ENCODE measurements around the gene THUMPD1.
"Not testable (repeated sequence)": the region's sequence is repeated elsewhere in the genome, so short reads cannot be mapped to it uniquely, and the experiment has no call there.

THUMPD1 gene

GRCh38 chr16:20765732-20766131 lies 24.1 kb upstream of the THUMPD1 start:
- Mint-ChIP-seq H3K36me3 (ENCODE audit: low read depth) (peaks cover 14% of the 10 kb centered on the region), H3K9me3 (peaks cover 14% of the 10 kb centered on the region), H3K4me3 (peak overlapping the region in 1 of 3 experiments; percentile 0), H3K27me3 (ENCODE audit: low read depth) (no peaks in the 10 kb centered on the region), H3K4me1 (no peaks in the 10 kb centered on the region), H3K27ac (peak overlapping the region in 1 of 3 experiments; percentile 72)
- TF ChIP-seq CTCF (IDR thresholded peaks at IDR 0.05; ENCODE audit: unreplicated experiment in 3 of 3): no peak

- H3K9me3 Mint-ChIP-seq: peaks cover 17% of the 10 kb centered on the region
- H3K27ac Mint-ChIP-seq: peak overlapping the region in 2 of 3 experiments; percentile 41 to 72
- peaks cover 18% of the 10 kb centered on the region for H3K36me3 Mint-ChIP-seq (ENCODE audit: low read depth)
- H3K4me3 Mint-ChIP-seq: peak overlapping the region in 1 of 3 experiments; percentile 16
- H3K27me3 Mint-ChIP-seq (ENCODE audit: low read depth); H3K4me1 Mint-ChIP-seq: not testable (repeated sequence)
Measured at GRCh38 chr16:20764448-20764847, 22.8 kb upstream of the THUMPD1 start.

- Mint-ChIP-seq H3K27me3 (ENCODE audit: low read depth) (no peaks in the 10 kb centered on the region), H3K9me3 (peaks cover 17% of the 10 kb centered on the region), H3K4me3 (peak within 1 kb of the TSS; percentile 71 to 82 (median 82)), H3K4me1 (no peaks in the 10 kb centered on the region), H3K36me3 (ENCODE audit: low read depth) (peaks cover 18% of the 10 kb centered on the region), H3K27ac (peak within 1 kb of the TSS; percentile 79 to 94 (median 93))
- TF ChIP-seq CTCF (IDR thresholded peaks at IDR 0.05; ENCODE audit: unreplicated experiment in 3 of 3): no peak
Measured at GRCh38 chr16:20763461-20764232, 22.0 kb upstream of the THUMPD1 start, which contains the start of gene ACSM3. TSS of gene ACSM3 (plus strand) at chr16:20764014. CDS start at chr16:20770035, 6,021 bp downstream.

- no peaks in the 10 kb centered on the region for H3K4me1 Mint-ChIP-seq
- peaks cover 18% of the 10 kb centered on the region for H3K36me3 Mint-ChIP-seq (ENCODE audit: low read depth)
- no peaks in the 10 kb centered on the region for H3K27me3 Mint-ChIP-seq (ENCODE audit: low read depth)
- peak overlapping the region; percentile 79 to 94 (median 93) for H3K27ac Mint-ChIP-seq
- no peak for TF ChIP-seq CTCF (IDR thresholded peaks at IDR 0.05; ENCODE audit: unreplicated experiment in 3 of 3)
- peaks cover 17% of the 10 kb centered on the region for H3K9me3 Mint-ChIP-seq
- peak overlapping the region in 1 of 3 experiments; percentile 7 for H3K4me3 Mint-ChIP-seq
Measured at GRCh38 chr16:20762404-20763123, 20.9 kb upstream of the THUMPD1 start.

GRCh38 chr16:20761175-20761574 lies 19.6 kb upstream of the THUMPD1 start:
- no peak overlapping the region for H3K4me3 Mint-ChIP-seq

More at GRCh38 chr16:20761175-20761574, 19.6 kb upstream of the THUMPD1 start:
- peaks cover 17% of the 10 kb centered on the region for H3K9me3 Mint-ChIP-seq
- no peak for TF ChIP-seq CTCF (IDR thresholded peaks at IDR 0.05; ENCODE audit: unreplicated experiment in 3 of 3)
- peaks cover 18% of the 10 kb centered on the region for H3K36me3 Mint-ChIP-seq (ENCODE audit: low read depth)
- H3K27me3 Mint-ChIP-seq (ENCODE audit: low read depth): no peaks in the 10 kb centered on the region
- peak overlapping the region in 2 of 3 experiments; percentile 95 to 96 for H3K27ac Mint-ChIP-seq
- H3K4me1 Mint-ChIP-seq: no peaks in the 10 kb centered on the region

Data from nephron (organoid).